ENCODE data around the gene TMEM185B.
"Not testable (repeated sequence)": the region's sequence is repeated elsewhere in the genome, so short reads cannot be mapped to it uniquely, and the experiment has no call there.

The TMEM185B gene

DNA sequence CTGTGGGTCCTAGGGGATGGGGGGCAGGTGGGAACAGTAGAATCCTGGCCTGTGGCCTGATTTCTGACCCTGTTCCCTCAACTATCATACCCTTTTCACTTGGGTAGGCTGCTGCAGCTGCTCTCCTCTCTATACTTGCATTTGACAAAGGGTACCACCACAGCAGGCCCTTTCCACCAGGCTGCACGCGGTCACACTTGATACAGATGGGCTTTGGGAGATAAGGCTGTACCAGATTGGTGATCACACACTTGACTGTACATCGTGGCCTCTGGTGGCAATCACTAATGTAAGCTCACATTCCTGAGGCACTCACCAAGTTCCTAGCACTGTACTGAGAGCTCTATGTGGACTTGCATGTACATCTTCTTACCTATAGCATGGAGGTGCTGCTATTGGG lies 27.9 kb upstream of the TMEM185B start:
- DNase-seq: no peak

DNA sequence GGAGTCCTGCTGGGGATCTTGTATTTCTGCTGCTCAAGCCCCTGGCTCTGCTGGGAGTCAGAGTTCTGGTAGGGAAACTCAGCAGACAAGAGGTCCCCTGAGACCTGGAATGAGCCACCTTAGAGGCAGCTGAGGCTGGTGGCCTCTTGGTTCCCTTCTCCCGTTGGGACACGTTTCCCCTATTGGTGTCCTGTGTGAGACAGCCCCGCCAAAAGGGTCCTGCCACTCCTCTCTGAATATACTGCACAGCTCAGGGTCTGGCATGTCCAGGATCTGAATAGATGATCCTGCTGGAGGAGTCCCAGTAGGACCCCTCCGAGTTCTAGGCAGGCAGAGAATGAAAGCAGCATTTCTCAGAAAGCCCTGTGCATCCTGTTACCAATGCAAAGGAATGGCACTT lies 27.4 kb upstream of the TMEM185B start:
- DNase-seq: no peak

DNA sequence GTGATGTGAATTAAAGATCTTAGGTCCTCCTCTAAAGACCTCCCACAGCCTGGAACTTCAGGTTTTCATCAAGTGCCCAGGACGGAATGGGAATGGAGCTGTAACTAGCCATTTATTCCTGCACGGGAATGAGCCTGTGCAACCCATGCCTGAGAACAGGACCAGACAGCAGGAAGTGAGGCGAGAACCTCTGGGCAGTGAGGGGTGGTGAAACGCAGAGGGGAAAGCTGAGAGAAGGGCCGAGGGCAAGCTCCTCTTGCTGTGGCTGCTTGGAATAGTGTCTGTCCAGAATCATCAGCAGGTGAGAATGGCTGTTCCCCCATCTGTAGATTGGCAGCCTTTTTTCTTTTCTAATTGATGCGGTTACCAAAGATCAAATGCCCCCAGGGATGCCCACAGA lies 24.7 kb upstream of the TMEM185B start:
- no peak for DNase-seq

DNA sequence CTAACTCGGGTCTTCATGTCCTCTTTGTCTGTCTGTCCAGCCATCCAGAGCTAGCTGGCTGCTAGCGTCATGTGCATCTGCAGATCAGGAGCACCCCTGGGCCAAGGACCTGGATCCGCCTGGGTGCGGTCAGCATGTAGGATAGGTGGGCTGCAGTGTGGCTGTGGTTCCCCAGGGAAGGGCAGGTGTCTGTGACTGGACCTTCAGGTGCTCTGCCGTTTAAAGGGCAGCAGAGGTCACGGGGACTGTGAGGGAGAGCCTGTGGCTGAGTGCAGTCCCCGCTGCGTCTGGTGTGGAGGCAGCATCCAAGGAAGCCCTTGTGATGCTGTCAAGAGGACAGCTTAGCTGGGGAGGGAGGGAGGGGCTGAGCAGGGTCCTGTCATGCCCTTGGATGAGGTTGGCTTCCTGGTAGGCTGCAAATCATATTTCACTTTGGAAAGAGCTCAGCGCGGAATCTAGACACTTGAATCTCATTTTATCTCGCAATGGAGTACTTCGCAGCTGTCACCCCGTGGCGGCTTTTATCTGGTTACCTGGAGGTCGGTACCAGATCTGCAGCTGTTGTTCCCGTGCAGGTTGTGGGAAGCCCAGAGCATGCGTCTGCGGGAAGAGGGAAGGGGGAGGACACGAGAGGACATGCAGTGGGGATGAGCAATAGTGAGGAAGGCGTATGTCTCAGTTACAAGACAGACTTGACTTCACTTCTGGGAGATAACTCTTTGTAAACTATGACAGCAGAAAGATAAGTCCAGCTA lies 23.5 kb upstream of the TMEM185B start:
- no peak for DNase-seq

DNA sequence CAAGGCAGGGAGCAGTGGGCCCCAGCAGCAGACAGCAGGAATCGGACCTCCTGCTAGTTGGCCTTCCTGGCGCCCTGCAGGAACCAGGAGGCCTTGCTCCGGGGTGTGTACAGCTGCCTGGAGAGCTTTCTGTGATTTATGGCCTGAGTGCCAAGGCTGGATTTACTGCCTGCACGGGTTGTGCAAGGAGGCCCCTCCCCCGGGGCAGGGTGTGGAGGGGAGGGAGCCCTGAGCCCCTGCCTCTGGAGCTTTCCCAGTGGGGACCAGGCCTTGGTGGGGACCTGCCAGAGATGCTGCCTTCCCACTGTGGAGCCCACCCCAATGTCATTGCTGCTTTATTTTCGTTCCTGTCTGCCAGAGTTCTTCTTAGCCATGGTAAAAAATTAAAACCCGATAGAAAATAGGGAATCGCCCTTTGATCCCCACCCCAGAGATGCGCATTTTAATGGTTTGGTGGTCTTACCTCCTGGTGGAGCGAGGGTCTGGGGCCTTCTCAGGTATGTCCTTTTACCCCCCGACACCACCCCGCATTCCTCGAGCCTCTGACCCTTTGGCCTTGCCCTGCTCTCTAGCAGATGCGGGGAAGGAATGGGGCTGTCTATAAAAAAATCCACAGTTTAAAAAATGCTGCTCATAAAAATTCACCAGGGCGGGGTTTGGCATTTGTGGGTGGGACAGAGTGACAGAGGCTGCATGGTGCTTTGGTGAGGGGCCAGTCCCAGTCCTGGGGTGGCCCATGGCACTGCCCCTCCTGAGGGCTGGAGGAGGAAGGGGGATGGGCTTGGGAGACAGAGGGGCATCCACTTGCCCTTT lies 22.5 kb upstream of the TMEM185B start:
- no peak for DNase-seq

DNA sequence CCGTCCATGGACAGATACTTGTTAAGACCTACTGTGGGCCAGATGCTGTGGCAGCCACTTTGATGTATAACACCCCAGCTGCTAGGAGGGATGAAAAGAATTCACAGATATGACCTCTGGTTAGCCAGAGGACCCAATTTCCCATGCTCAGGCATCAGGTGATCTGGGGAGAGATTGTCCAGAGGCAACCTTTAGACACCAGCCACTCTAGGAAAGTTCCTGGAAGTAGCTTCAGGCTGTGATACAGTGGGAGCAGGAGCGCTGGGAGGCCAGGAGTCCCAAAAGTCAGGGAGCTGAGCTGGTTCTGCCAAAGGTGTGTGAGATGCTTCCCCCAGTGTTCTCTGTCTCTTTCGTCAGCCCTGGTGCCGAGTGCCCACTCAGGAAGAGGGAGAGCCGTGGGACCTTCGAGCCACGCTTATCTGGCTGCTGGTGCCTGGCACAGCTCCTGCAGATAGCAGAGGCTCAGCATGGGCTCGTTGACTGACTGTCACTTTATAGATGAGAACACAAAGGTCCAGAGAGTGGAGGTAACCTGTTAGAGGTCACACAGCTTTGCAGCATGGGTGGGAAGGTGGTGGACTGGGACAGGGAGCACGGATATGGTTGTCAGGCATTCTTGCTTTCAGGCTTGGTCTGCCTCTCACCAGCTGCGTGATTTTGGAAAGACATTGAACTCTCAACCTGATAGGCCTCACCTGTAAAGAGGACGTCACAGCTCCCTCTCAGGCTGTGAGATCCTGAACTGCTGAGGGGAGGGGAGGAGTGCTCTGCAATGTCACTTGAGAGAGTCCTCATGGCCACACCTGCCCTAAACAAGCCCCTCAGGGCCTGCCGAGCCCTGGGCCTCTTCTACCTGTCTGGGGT lies 21.7 kb upstream of the TMEM185B start:
- no peak for DNase-seq

DNA sequence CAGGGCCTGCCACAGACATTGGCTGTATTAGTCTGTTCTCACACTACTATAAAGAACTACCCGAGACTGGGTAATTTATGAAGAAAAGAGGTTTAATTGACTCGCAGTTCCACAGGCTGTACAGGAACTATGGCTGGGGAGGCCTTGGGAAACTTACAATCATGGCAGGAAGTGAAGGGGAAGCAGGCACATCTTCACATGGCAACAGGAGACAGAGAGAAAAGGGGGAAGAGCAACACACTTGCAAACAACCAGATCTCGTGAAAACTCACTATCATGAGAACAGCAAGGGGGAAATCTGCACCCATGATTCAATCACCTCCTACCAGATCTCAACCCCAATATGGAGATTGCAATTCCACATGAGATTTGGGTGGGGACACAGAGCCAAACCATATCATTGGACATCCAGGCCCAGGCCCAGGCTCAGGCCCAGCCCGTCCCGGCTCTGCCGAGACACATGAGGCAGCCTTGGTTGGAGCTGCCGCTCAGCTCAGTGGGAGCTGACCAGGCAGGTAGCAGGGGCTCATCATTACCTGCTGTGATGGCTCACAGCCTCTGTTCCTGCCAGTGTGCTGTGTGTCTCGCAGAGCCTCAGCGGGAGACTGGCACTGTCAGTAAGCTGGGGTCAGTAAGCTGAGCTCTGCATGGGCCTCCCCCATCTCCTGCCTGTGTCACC lies 20.8 kb upstream of the TMEM185B start:
- no peak for DNase-seq

DNA sequence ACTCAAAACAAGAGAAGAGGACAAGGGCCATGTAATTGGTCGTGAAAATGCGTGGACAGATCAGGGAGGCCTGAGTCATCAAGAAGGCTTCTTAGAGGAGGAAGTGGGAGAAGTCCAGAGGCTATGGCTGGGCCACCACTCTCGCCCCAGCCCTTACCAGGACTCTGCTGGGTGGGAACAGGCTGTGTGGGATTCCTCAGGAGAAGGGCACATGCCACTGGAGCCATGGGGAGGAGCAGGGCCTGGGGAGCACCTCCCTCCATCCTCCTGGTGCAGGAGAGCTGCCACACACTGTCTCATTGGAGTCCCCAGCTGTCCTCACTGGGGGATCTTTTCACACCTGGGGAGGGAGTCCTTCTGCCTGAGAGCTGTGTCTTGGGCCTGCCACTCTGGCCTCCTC lies 20.0 kb upstream of the TMEM185B start:
- no peak for DNase-seq

DNA sequence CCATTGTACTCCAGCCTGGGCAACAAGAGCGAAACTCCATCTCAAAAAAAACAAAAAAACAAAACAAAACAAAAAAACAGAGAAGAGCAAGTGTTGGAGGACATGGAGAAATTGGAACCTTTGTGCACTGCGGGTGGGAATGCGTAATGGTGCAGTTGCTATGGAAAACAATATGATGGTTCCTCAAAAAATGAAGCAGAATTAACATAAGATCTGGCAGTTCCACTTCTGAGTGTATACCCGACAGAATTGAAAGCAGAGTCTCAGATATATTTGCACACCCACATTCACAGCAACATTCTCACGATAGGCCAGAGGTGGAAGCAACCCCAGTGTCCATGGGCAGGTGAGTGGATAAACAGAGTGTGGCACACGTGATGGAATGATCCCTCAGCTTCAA lies 18.5 kb upstream of the TMEM185B start:
- no peak for DNase-seq

DNA sequence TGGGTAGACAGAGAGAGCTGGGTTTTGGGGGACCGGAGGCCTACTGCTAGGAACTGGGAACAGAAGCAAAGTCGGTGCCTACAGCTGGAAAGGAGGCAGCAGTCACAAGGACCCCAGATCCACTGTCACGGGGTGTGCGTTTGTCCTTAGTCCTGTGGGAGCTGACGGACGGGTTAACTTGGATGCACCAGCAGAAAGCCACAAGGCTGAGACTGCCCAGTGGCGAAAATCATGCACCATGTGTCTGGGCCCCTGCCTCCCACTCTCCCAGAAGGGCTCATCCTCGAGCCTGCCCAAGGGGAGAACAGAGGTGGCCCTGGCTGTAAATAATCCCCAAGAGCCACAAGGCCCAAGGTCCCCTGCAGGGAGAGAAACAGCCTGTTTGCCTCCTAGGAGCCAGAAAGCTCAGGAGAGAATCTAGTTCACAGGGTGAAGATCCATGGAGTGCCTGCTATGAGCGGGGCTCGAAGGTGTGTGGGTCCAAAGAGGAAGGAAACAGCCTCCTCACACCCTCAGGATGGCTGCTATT lies 17.8 kb upstream of the TMEM185B start:
- no peak for DNase-seq

DNA sequence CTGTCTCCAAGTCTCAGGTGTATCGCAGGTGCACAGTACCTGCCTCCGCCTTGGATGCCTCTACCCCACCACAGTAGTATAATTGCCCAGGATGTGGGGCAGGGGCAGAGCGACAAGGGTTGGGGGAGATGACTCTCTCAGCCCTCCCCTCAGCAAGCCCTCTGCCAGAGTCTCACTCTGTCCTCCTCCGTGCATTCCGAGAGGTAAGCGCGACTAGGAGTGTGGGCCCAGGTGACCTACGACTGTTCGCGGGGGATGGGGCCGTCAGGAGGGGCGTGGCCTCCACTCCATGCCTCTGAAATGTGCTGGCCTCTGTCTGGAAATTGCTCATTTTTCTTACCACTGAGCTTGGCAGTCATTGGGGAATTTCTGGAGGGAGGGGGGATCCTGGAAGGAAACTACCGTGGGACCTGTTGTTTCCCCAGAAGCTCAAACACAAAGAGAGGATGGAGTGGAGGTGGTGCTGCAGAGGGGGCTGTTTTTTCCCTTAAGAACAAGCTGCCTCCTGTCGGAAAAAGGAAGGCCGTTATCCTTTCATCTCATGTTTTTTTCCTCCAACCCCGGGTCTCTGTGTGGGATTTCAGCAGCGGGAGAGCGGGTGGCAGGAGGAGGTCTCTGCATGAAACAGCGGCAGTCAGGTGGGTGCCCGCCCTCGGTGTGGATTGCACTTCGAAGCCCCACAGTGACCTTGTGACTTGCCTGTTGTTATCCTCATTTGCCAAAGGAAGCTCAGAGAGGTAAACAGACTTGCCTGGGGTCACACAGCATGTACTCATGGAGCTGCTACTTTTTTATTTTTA lies 16.5 kb upstream of the TMEM185B start:
- no peak for DNase-seq

DNA sequence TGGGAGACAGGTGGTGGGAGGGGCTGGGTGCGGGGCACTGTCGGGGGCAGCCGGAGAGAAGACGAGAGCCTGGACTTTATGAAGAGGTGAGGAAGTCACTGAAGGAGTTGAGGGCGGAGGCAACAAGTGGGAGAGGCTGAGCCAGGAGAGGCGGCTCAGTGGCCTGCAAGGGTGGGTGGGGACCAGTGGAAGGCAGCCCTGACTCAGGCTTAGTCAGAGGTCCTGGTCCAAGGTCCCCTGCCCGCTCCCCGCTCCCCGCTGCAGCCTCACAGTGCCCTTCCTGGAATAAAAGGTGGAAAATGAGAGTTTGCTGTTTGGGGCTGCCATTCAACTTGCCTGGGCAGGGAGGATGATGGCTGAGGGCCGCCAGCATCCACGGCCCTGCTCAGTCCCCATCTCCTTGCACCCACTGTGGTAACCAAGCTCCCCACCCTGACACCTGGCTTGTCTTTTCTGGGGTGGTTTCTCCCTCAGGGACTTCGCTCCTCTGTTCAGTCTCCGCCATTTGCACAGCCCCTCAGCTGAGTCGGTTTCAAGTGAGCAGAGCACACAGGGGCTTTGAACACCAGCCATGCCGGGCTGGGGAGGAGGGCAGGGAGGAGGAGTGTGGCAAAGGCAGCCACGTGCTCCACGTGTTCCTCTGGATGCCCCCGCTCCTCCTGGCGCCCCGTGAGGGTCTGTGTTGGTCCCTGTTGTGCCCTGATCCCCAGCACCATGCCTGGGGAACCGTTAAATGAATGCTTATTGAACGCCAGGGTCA lies 15.7 kb upstream of the TMEM185B start:
- DNase-seq: no peak

DNA sequence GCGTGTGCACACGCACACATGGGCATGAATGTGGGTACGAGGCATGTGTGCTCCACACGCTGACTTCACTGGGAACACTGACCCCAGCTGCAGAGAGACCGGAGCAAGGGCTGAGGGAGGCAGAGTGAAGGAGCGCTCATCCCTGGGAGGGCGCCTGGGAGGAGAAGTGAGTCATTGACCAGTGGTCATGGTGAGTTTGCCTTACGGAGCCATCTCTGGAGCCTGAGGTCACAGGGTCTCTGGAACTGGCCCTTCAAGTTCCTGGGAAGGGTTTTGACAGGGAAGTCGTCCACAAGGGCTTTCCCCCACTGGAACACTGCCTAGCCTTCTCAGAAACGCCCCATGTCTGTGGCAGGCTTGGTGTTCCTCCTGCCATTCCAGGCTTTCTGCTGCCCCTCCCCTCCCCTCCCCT lies 14.3 kb upstream of the TMEM185B start:
- no peak for DNase-seq

DNA sequence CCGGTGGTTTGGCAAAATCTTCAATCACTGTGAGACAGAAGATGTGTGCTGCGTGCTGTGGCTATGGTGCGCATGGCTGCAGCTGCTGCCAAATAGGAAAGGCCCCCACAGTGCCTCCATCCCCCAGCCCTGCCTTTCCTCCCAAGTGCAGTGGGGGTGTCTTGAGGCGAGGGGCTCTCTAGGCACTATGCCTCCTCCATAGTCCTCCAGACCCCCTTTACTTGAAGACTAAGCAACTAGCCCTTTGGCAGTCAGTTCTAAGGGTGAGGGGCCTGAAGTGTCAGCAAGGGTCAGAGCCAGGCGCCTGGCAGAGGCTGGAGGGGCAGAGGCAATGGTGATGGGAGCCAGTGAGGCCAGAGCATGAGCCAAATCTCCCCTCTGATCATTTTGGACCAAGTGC lies 13.6 kb upstream of the TMEM185B start:
- no peak for DNase-seq

DNA sequence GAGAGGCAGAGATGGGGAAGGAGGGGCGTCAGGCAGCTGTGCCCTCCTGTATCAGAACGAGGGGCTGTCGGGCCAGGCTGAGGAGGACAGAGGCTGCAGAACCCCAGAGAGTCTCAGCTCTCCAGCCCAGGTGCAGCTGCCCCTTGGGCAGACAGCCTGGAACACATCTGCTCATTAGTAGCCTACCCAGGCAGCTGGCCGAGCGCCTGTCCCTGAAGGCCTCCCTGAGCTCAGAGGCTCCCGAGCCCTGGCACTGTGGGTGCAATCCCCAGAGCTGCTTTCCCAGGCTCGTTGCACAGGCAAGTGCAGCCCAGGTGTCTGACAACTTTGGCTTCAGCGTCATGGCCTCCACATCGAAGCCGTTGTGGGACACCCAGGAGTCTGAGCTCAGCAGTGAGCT lies 13.1 kb upstream of the TMEM185B start:
- peak; percentile 20 for DNase-seq

DNA sequence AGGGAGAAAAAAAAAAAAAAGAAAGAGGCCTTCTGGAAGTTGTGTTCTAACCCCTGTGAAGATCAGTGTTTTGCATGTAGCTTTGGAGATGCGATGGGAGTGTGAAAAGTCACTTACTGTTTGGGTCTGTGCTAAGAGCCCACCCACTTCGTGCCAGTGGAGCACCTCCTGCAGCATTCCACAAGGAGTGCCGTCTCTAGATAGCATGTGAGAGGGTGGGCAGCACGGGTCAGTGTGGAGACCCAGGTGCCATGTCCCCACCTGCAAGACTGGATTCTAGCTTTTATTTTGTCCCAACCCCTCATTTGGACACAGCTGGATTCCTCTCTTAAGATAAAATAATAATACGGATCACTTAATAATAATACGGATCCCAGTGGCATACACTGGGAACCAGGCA lies 12.5 kb upstream of the TMEM185B start:
- no peak for DNase-seq

DNA sequence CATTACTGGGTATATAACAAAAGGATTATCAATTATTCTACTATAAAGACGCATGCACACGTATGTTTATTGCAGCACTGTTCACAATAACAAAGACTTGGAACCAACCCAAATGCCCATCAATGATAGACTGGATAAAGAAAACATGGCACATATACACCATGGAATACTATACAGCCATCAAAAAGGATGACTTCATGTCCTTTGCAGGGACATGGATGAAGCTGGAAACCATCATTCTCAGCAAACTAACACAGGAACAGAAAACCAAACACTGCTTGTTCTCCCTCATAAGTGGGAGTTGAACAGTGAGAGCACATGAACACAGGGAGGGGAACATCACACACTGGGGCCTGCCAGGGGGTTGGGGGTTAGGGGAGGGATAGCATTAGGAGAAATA lies 12.0 kb upstream of the TMEM185B start:
- DNase-seq: not testable (repeated sequence)

DNA sequence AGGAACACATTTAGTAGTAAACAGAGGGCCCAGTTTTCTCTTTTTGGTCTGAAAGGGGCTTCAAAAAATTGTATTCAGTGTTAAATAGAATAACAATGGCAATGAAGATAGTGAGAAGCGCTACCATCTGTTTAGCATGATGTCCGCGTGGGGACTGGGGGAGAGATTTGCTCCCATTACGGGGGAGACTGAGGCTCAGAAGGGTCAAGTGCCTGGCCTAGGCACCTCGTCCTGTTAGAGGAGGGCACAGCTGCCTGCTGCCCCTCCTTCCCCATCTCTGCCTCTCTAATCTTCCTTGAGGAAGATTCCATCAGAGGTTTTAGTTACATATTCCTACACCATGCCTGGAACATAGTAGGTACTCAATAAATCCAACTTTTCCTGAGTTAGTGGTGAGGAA lies 10.1 kb upstream of the TMEM185B start:
- DNase-seq: no peak

DNA sequence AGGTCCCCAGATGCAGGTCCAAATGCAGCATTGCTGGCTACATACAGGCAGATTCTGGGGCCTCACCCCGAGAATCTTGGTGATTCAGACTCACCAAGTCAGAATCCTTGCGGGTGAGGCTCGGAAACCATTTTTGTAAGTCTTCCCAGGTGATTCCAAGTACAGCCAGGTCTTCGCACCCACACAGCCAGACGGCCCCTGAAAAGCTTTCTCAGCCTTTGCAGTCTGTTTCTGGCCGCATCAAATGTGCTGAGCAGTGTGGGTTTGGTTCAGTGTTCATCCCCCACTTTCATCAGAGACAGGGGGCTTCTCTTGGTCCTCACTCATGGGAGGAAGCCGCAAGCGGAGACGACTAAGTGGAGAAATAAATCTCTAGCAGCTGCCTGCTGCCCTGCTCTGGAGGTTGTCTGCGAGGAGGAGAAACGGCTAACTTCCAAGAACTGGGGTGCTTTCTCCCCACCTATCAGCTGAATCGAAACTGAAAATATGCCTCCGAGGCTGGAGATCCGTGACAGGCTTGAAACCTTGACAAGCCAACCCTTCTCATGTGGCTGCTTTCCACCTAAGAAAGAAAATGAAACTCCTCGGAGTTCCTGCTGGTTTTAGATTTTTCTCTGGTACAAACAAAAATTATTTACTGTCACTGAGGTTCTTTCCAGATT lies 8.9 kb upstream of the TMEM185B start:
- peak; percentile 89 for DNase-seq

DNA sequence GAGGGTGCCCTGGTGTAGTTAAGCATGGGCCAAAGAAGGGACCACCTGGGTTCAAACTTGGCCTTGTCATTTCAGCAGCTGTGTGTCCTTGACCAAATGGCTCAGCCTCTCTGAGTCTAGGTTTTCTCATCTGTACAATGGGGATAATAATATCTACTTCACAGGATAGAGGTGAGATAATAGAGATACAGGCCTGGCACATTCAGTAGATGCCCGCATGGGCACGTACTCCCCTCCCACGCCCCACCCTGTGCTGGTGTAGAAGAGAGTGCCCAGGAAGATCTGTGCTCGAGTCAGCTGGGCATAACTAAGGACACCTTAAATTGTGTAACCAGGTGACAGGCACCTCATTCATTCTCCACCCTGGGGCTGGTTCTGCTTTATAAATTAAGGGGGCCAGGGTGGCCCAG lies 8.4 kb upstream of the TMEM185B start:
- DNase-seq: no peak
